HL-60 (cell line): ENCODE results near the gene HOXD3.

Experiments
- DNase-seq, 2 experiments: peaks; one replicate each; pipeline ENCODE4 v3.0.0-alpha.2; 2010 to 2020; ENCODE audit warnings: low read depth in 1 of 2, low spot score in 1 of 2
- H3K27ac ChIP-seq: fragments of 250-450 bp; sonication (Bioruptor Pico); replicated peaks from 2 replicates; pipeline ENCODE4 v1.5.1; 2020; ENCODE audit warnings: mild to moderate bottlenecking, moderate library complexity
- H3K27me3 ChIP-seq: fragments of 250-450 bp; sonication (Bioruptor Pico); 2 replicates; pipeline ENCODE4 v1.5.1; 2021; ENCODE audit warnings: mild to moderate bottlenecking, moderate library complexity; ENCODE audit not compliant: insufficient read depth, poor library complexity, severe bottlenecking
- H3K4me3 ChIP-seq: replicated peaks from 2 replicates; pipeline ENCODE4 v1.5.1; 2011; ENCODE audit warnings: mild to moderate bottlenecking, control low read depth, low read length; ENCODE audit not compliant: insufficient read depth
- CTCF ChIP-seq: IDR thresholded peaks from one replicate; pipeline ENCODE4 v1.5.1; 2011; ENCODE audit warnings: low read length, control low read depth, inconsistent platforms; ENCODE audit not compliant: insufficient read depth
- GABPA ChIP-seq: IDR thresholded peaks from 2 replicates; pipeline ENCODE4 v1.6.1; 2012; ENCODE audit warnings: low read depth
- POLR2AphosphoS5 ChIP-seq: IDR thresholded peaks from 2 replicates; pipeline ENCODE4 v1.6.1; 2012; ENCODE audit warnings: low read depth
- REST ChIP-seq: IDR thresholded peaks from 2 replicates; pipeline ENCODE4 v1.6.1; 2012; ENCODE audit warnings: low read depth; ENCODE audit not compliant: insufficient replicate concordance
- SPI1 ChIP-seq: IDR thresholded peaks from 2 replicates; pipeline ENCODE4 v1.6.1; 2012; ENCODE audit warnings: low read depth, mild to moderate bottlenecking, borderline replicate concordance

Gene HOXD3

GRCh38 chr2:176134035-176134434 lies 23.1 kb upstream of the HOXD3 start:
- Histone ChIP-seq H3K4me3 (no peak overlapping the region), H3K27ac (no peak overlapping the region), H3K27me3 (peaks cover 84% of the 10 kb centered on the region)
- TF ChIP-seq POLR2AphosphoS5 (no peak), REST (no peak), SPI1 (no peak), CTCF (no peak), GABPA (no peak)
- DNase-seq: no peak

GRCh38 chr2:176135035-176135440 lies 22.1 kb upstream of the HOXD3 start:
- peaks cover 88% of the 10 kb centered on the region for H3K27me3 ChIP-seq
- DNase-seq: no peak
- H3K27ac ChIP-seq: no peak overlapping the region
- TF ChIP-seq REST: no peak
- TF ChIP-seq SPI1: no peak
- TF ChIP-seq CTCF: no peak
- no peak overlapping the region for H3K4me3 ChIP-seq

GRCh38 chr2:176136374-176137251 lies 20.5 kb upstream of the HOXD3 start:
- Histone ChIP-seq H3K27ac (no peak overlapping the region), H3K4me3 (peak overlapping the region; percentile 34), H3K27me3 (peaks cover 82% of the 10 kb centered on the region)
- DNase-seq: no peak
- TF ChIP-seq SPI1 (no peak), REST (no peak)
